H9 (cell line): Measurements from ENCODE around the gene TRPM5. TPM values are rescaled to one million over a fixed set of nuclear protein-coding genes. Genes with fewer than 3 reads are reported as not detected.

Experiments
- DNase-seq: peaks from one replicate; pipeline ENCODE4 v3.0.0-alpha.2; 2017
- H2AFZ ChIP-seq: one replicate; pipeline ENCODE4 v1.6.1; 2013; ENCODE audit warnings: mild to moderate bottlenecking, low read length, control low read depth, moderate library complexity
- H2AK5ac ChIP-seq: 2 replicates; pipeline ENCODE4 v1.6.1; 2013; ENCODE audit warnings: low read length, control low read depth, mixed read lengths; ENCODE audit not compliant: insufficient read length
- H2BK120ac ChIP-seq: one replicate; pipeline ENCODE4 v1.6.1; 2013; ENCODE audit warnings: low read depth, mild to moderate bottlenecking, low read length, control low read depth, inconsistent platforms; ENCODE audit not compliant: poor library complexity, severe bottlenecking
- H2BK12ac ChIP-seq: 2 replicates; pipeline ENCODE4 v1.6.1; 2013; ENCODE audit warnings: low read length, control low read depth, mixed read lengths, low read depth; ENCODE audit not compliant: insufficient read length
- H2BK15ac ChIP-seq: 2 replicates; pipeline ENCODE4 v1.6.1; 2013; ENCODE audit warnings: low read depth, low read length, control low read depth
- H2BK20ac ChIP-seq: one replicate; pipeline ENCODE4 v1.6.1; 2013; ENCODE audit warnings: low read depth, mild to moderate bottlenecking, low read length, control low read depth, inconsistent platforms; ENCODE audit not compliant: poor library complexity, severe bottlenecking
- H2BK5ac ChIP-seq: 2 replicates; pipeline ENCODE4 v1.6.1; 2013; ENCODE audit warnings: low read length, control low read depth, mixed read lengths; ENCODE audit not compliant: insufficient read length
- H3K14ac ChIP-seq: 2 replicates; pipeline ENCODE4 v1.6.1; 2013; ENCODE audit warnings: low read length, control low read depth; ENCODE audit not compliant: insufficient read depth
- H3K18ac ChIP-seq: 2 replicates; pipeline ENCODE4 v1.6.1; 2013; ENCODE audit warnings: low read depth, mild to moderate bottlenecking, mixed read lengths, low read length, control low read depth; ENCODE audit not compliant: insufficient read length
- H3K23ac ChIP-seq: 2 replicates; pipeline ENCODE4 v1.6.1; 2013; ENCODE audit warnings: low read length, control low read depth, mixed read lengths, low read depth; ENCODE audit not compliant: insufficient read length
- H3K23me2 ChIP-seq: 2 replicates; pipeline ENCODE4 v1.6.1; 2013; ENCODE audit warnings: low read depth, mild to moderate bottlenecking, mixed read lengths, low read length, control low read depth; ENCODE audit not compliant: insufficient read length, poor library complexity, severe bottlenecking
- H3K27ac ChIP-seq: 2 replicates; pipeline ENCODE4 v1.5.1; 2013; ENCODE audit warnings: low read length, control low read depth, mixed read lengths, low read depth; ENCODE audit not compliant: insufficient read length
- H3K27me3 ChIP-seq: 2 replicates; pipeline ENCODE4 v1.6.1; 2013; ENCODE audit warnings: low read length, control low read depth, inconsistent platforms; ENCODE audit not compliant: insufficient read depth
- H3K4ac ChIP-seq: 2 replicates; pipeline ENCODE4 v1.6.1; 2013; ENCODE audit warnings: low read depth, mild to moderate bottlenecking, control low read depth, inconsistent platforms, low read length, moderate library complexity
- H3K4me1 ChIP-seq: 2 replicates; pipeline ENCODE4 v1.6.1; 2013; ENCODE audit warnings: low read length, control low read depth, inconsistent platforms; ENCODE audit not compliant: insufficient read depth
- H3K4me2 ChIP-seq: 2 replicates; pipeline ENCODE4 v1.6.1; 2013; ENCODE audit warnings: low read length, control low read depth, mixed read lengths; ENCODE audit not compliant: insufficient read length, insufficient read depth
- H3K56ac ChIP-seq: 2 replicates; pipeline ENCODE4 v1.6.1; 2013; ENCODE audit warnings: low read depth, mild to moderate bottlenecking, mixed read lengths, low read length, control low read depth; ENCODE audit not compliant: insufficient read length
- H3K79me1 ChIP-seq: 2 replicates; pipeline ENCODE4 v1.6.1; 2013; ENCODE audit warnings: low read depth, mild to moderate bottlenecking, moderate library complexity, low read length, control low read depth, inconsistent platforms; ENCODE audit not compliant: insufficient read depth, poor library complexity, severe bottlenecking
- H3K79me2 ChIP-seq: 2 replicates; pipeline ENCODE4 v1.6.1; 2013; ENCODE audit warnings: low read length, control low read depth, inconsistent platforms; ENCODE audit not compliant: insufficient read depth
- H3K9ac ChIP-seq: 2 replicates; pipeline ENCODE4 v1.6.1; 2013; ENCODE audit warnings: low read length, control low read depth, mixed read lengths; ENCODE audit not compliant: insufficient read length; ENCODE audit errors: extremely low read depth
- H3K9me3 ChIP-seq: one replicate; pipeline ENCODE4 v1.6.1; 2013; ENCODE audit warnings: low read depth, low read length, inconsistent platforms; ENCODE audit not compliant: control insufficient read depth
- H3T11ph ChIP-seq: one replicate; pipeline ENCODE4 v1.6.1; 2013; ENCODE audit warnings: mild to moderate bottlenecking, low read length, control low read depth, inconsistent platforms
- H4K20me1 ChIP-seq: one replicate; pipeline ENCODE4 v1.6.1; 2013; ENCODE audit not compliant: control insufficient read depth, insufficient read length, insufficient read depth
- H4K5ac ChIP-seq: 2 replicates; pipeline ENCODE4 v1.6.1; 2013; ENCODE audit warnings: low read depth, mild to moderate bottlenecking, mixed read lengths, low read length, control low read depth; ENCODE audit not compliant: insufficient read length
- H4K8ac ChIP-seq: replicated peaks from 2 replicates; pipeline ENCODE4 v1.6.1; 2013; ENCODE audit warnings: low read length, control low read depth, mixed read lengths, low read depth; ENCODE audit not compliant: insufficient read length
- H4K91ac ChIP-seq: 2 replicates; pipeline ENCODE4 v1.6.1; 2013; ENCODE audit warnings: low read depth, mild to moderate bottlenecking, moderate library complexity, mixed read lengths, low read length, control low read depth; ENCODE audit not compliant: insufficient read length
- H3K27ac Mint-ChIP-seq, 3 experiments: 2 replicates in 2 of 3; 3 replicates in 1 of 3; pipeline ENCODE4 v1.8.0; 2020 to 2021; ENCODE audit warnings: mixed read lengths in 3 of 3, mild to moderate bottlenecking in 1 of 3, moderate library complexity in 1 of 3
- H3K27me3 Mint-ChIP-seq: 2 replicates; pipeline ENCODE4 v1.8.0; 2021; ENCODE audit warnings: low read depth, mild to moderate bottlenecking, moderate library complexity, mixed read lengths
- H3K36me3 Mint-ChIP-seq, 3 experiments: 2 replicates in 2 of 3; 3 replicates in 1 of 3; pipeline ENCODE4 v1.8.0; 2020 to 2021; ENCODE audit warnings: low read depth in 3 of 3, mixed read lengths in 3 of 3; ENCODE audit not compliant: insufficient read depth in 1 of 3
- H3K4me1 Mint-ChIP-seq, 2 experiments: 2 replicates each; pipeline ENCODE4 v1.8.0; 2020; ENCODE audit warnings: mixed read lengths in 2 of 2
- H3K4me3 Mint-ChIP-seq, 2 experiments: 2 replicates in 1 of 2; 3 replicates in 1 of 2; pipeline ENCODE4 v1.8.0; 2020 to 2021; ENCODE audit warnings: mild to moderate bottlenecking in 2 of 2, mixed read lengths in 2 of 2, moderate library complexity in 1 of 2
- H3K9me3 Mint-ChIP-seq, 2 experiments: 2 replicates in 1 of 2; 3 replicates in 1 of 2; pipeline ENCODE4 v1.8.0; 2020; ENCODE audit warnings: mild to moderate bottlenecking in 2 of 2, mixed read lengths in 2 of 2, moderate library complexity in 1 of 2
- CTCF ChIP-seq: fragments of 200-600 bp; sonication (generic); conservative IDR thresholded peaks from 3 replicates; pipeline ENCODE4 v1.8.0; 2021; ENCODE audit warnings: antibody characterized with exemption, mild to moderate bottlenecking
- WGBS: extraction: QIAGEN DNeasy Blood & Tissue Kit; methylation state at CpG from one replicate; pipeline ENCODE4 v1.1.7; 2013; ENCODE audit warnings: missing lambda C conversion rate, low lambda C conversion rate, mixed read lengths; ENCODE audit not compliant: insufficient read length; ENCODE audit errors: extremely low coverage; 5-methylcytosine and 5-hydroxymethylcytosine counted together
- total RNA-seq: library from RNA; stranded (reverse); gene quantifications from 2 replicates; pipeline ENCODE4 v1.2.1, GENCODE V29; 2021

Gene TRPM5
- total RNA-seq, 1 experiment from 2014 or later = 0.09 TPM

DNA sequence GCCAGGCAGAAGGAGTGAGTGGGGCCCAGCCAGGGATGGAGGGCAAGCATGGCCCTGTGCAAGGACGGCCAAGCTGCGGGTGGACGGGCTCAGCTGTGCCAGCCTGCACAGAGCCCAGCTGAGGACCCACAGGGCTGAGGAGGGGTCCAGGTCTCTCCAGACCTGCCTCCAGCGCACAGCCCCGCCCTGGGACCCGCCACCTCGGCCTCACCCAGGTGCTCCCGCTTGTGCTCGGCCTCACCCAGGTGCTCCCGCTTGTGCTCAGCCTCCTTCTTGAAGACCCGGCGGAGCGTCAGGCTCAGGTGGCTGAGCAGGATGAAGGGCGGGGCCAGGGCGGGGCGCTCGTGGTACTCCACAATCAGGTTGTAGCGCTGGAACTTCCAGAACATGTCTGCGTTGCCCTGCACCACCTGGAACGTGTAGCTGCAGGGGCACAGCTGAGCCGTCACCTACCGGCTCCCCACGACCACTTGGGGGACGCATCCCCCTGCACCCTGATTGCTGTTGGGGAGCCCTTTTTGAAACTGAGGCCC is 37.4 kb downstream of the TRPM5 start:
- Histone ChIP-seq H3K23me2 (no peaks in the 10 kb centered on the region), H3K56ac (no peak overlapping the region), H4K20me1 (no peaks in the 10 kb centered on the region), H3K4me2 (no peak overlapping the region), H3K27ac (no peak overlapping the region), H2BK5ac (no peak overlapping the region), H3K9me3 (no peaks in the 10 kb centered on the region), H3K9ac (no peak overlapping the region), H3K18ac (no peak overlapping the region), H2BK12ac (no peak overlapping the region), H2BK120ac (no peak overlapping the region), H2AK5ac (no peak overlapping the region), H3K14ac (no peak overlapping the region), H3K79me1 (no peaks in the 10 kb centered on the region), H3K79me2 (no peaks in the 10 kb centered on the region), H3K23ac (no peak overlapping the region), H3K27me3 (no peaks in the 10 kb centered on the region), H3T11ph (no peak overlapping the region), H2BK20ac (no peak overlapping the region), H2AFZ (no peak overlapping the region), H4K91ac (no peak overlapping the region), H3K4ac (no peak overlapping the region), H4K5ac (no peak overlapping the region), H3K4me1 (no peaks in the 10 kb centered on the region), H2BK15ac (no peak overlapping the region), H4K8ac (no peak overlapping the region)
- Mint-ChIP-seq H3K36me3 (peaks cover 0 to 17% (median 12%) of the 10 kb centered on the region in 3 experiments; a peak in 5 of 7 replicates), H3K9me3 (no peaks in the 10 kb centered on the region; a peak in 1 of 5 replicates), H3K27ac (no peak overlapping the region), H3K4me1 (no peaks in the 10 kb centered on the region), H3K27me3 (peaks cover 7% of the 10 kb centered on the region), H3K4me3 (no peak overlapping the region)
- DNase-seq = no peak
- TF ChIP-seq CTCF = no peak
- WGBS = no CpG with 5 or more reads among the region's 24 CpGs
